HUDEP-2 (cell line): ENCODE measurements around the gene PLEKHG4.

Source experiments
- DNase-seq, 76 experiments: peaks; one replicate each; lab custom pipeline; 2025; ENCODE audit not compliant: unreplicated experiment in 76 of 76; lab: John Stamatoyannopoulos, UW

The PLEKHG4 gene

DNA sequence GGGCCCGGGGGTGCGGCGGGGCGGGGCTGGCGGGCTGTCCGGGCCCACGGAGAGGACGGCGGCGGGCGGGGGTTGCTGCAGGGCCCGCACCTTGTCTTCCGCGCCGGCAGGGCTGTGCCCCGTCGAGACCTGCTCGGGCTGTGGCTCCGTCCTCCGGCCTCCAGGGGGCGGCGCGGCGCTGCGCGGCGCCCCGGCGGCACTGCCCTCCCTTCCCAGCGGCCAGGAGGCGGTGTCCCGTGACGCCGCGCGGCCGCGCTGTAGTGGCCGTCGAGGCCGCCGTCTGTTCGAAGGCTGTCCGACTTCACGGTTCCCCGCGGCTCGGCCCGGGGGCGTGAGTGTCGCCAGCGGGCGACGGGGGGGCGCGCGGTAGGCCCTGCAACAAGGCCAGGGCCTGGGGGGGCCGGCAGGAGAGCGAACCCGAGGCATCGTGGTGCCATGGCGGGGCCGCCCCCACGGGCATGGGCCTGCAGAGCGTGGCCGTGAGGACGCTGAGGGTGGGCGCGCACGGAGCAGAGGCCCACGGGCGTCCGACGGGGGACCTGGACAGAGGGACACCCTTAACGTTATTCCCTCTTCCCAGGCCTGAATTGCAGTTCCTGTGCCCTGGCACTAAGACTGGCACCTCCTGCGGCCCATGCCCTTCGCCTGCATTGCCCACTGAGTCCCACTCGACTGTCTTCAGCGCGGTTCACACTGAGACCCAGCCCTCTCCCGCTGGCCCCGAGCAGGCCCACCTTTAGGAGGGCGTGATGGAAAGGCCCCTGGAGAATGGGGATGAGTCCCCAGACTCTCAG is at the start of gene PLEKHG4:
Gene PLEKHG4, plus strand, starts transcription at position 237 of the 794 bp plus-strand sequence. Its CDS starts 513 bp downstream, at position 750.
- peak in 72 of 76 experiments; percentile 24 to 86 (median 71) for DNase-seq

- DNase-seq: no peak
Measured at GRCh38 chr16:67229906-67230808, 49.2 kb upstream of the PLEKHG4 start.

DNA sequence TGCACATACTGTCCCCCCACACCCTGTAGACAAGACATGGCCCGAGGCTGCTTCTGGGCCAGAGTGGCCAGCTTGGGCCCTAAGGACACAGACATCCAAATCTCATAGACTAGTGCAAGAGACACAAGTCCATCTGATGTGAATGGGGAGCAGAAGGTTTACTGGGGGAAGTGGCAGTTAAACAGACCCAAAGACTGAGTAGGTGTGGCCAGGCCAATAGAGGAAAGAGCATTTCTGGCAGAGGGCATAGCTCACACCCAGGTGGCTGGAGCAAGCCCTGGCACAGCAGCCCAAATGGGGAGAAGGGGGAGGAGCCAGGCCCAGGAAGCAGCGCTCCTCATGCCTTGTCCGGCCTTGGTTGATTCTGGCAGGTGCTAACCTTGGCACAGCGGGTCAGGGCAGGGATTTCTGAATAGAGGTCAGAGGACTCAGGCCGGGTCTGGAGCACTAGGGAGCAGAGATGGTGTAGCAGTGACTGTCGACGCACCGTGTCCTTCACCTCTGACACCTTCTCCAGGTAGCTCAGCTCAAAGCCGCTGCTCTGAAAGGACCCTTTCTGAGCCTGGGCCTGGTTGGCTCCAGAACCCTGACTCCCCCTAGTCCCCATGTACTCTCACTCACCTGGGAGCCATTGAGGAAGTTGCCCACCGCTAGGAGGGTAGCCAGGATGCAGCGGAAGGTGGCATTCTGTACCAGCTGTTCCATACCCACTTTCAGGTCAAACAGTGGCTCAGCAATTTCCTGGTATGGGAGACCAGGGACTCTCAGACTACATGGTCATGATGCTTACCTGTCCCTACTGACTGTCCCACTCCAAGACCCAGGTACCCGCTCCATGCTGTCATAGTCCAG is 48.3 kb upstream of the PLEKHG4 start:
- no peak for DNase-seq

DNA sequence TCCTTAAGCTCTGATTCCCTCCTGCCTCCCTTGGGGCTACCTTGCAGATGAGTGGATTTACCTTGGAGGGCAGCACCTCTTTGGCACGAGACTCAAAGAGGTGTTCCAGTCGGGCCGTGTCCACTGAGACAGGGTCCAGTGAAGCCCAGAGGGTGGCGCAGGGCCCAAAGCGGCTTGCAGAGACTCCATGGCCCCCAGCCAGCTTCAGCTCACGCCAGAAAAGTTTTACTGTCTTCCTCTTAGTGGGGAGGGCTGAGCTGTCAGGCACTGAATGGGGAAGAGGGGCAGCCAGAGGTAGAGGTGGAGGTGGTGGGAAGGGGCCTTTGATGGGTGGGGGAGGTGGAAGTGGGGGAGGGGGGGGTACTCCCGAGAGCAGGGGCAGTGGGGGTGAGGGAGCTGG is 45.7 kb upstream of the PLEKHG4 start:
- no peak for DNase-seq

GRCh38 chr16:67234180-67234597 is 45.1 kb upstream of the PLEKHG4 start:
- DNase-seq: no peak

GRCh38 chr16:67235816-67236562 is 43.3 kb upstream of the PLEKHG4 start:
- DNase-seq: peak in 69 of 76 experiments; percentile 40 to 89 (median 75)

DNA sequence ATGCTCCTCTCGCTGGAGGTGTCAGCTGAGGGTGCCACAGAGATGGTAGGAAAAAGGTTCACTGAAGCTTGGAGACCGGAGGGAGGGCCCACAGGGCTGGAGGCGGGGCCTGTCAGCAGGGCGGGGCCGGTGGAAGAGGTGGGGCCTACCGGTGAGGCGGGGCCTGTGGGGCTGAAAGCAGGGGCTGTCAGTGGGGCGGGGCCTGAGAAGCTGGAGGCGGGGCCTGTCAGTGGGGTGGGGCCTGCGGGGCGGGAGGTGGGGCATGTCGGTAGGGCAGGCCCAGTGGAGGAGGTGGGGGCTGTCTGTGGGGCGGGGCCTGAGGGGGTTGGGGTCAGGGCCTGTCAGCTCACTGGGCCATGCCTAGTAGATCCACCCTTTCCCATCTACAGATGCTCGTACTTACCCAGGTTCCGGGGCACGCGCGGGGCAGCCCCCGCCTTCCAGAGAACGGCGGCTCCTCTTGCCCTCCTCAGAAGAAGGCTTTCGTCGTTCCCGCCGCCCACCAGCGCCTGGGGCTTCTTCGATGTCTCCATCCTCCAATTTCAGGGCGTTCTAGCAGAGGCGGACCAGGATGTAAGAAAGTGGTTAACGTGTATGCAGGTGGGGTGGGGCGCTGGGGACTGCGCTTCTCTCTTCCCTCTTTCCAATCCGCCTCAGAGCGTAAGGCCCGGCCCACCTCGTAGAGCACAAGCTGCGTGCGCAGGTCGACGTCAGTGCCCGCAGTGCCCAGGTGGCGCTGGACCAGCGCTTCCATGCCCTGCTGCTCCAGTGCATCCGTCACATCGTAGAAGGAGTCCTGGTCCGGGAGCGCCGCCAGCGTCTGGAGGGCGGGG is 42.6 kb upstream of the PLEKHG4 start:
- DNase-seq: peak in 73 of 76 experiments; percentile 43 to 97 (median 87)

DNA sequence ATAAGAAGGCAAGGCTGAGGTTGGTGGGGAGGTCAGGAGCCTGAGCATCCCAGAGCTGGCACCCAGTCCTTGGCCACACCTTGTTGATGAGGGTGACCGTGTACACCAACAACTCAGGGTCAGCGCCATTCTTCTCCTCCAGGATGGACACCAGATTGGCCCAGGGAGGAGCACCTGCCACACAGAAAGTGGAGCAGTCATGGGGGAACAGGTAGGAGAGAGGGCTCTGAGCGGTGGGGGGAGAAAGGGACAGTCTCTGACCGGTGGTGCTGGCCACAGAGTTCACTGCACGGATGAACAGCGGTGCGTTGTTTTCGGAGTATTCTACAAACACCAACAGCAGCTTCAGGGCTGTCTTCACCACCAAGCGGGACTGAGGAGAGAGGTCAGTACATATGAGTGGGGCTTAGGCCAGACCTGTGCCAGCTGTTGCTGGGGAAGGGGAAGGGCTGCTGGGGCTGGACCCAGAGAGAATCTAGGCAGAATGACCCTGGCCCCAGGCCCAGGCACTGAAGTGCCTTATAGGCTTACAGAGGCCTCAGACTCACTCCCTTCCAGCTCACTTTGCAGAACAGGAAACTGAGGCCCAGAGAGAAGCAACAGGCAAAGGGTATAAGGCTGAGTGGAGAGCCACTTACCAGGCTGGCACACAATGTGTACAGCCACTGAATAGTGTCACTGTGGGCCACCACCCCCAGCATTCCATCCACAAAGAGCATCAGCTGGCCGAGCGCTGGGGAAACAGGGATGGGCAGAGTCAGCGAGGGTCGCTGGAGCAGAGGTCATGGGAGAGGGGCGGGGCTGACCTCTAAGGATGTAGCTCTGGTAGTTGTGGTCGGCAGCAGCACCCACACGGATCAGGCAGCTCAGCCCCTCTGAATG is 41.7 kb upstream of the PLEKHG4 start:
- no peak for DNase-seq

DNA sequence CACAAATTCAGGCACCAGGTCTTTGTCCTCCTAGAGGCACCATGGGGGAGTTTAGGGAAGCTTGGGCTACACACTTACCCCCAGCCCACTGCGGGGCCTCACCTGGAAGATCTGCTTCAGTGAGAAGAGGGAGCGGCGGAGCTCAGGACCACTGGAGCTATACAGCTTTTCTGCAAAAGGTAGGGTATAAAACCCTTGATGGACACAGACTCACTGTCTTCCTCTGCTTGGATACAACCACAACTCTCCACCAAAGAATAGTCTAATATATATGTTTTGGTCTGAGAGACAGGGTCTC is 41.1 kb upstream of the PLEKHG4 start:
- no peak for DNase-seq

GRCh38 chr16:67238806-67239470 is 40.4 kb upstream of the PLEKHG4 start:
- no peak for DNase-seq

DNA sequence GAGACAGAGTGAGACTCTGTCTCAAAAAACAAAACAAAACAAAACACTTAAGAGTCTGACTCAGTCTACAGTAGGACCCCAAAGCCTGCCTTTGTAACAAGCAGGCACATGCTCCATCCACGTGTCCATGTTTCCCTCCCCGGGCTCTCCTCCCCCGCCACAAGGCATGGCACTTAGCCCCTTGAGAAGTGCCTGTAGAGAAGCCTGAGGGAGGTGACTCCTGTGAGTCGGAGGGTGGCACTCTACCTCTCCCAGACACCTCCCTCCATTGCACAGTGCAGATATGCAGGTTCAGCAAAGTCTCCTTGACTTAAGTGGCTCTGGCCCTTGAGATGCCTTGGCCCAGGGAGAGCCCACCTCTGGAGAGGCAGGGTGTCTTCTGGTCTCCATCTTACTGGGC is 38.8 kb upstream of the PLEKHG4 start:
- peak in 35 of 76 experiments; percentile 5 to 56 (median 27) for DNase-seq

- DNase-seq: peak in 3 of 76 experiments; percentile 6 to 24 (median 23)
Measured at GRCh38 chr16:67241008-67241900, 38.1 kb upstream of the PLEKHG4 start.

GRCh38 chr16:67242138-67242730 is 37.1 kb upstream of the PLEKHG4 start:
- no peak for DNase-seq

DNA sequence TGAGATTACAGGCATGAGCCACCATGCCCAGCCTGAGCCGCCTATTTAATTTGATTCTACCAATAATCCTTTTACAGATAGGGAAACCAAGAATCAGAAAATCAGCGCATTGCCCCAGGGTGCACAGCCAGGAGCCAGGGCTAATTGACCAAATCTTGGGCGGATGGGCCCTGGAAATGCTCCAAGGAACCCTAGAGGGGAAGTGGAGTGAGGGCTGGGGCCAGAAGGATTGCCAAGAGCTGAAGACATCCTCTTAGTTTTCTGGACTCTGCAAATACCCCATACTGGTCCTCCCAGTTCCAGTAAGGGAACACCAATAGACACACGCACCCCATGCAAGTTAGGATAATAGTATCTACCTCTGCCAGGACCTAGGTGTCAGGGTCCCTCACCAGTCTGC is 35.9 kb upstream of the PLEKHG4 start:
- peak in 1 of 76 experiments; percentile 6 for DNase-seq

- DNase-seq: peak in 37 of 76 experiments; percentile 3 to 66 (median 36)
Measured at GRCh38 chr16:67244387-67245185, 34.7 kb upstream of the PLEKHG4 start.
